ENCODE measurements around the gene P4HA3.

Gene P4HA3

GRCh38 chr11:74282914-74283371, 28.5 kb downstream of the P4HA3 start:
- no peaks in the 10 kb centered on the region for H3K27me3 ChIP-seq (ENCODE audit: low read depth, low read length)
- no peaks in the 10 kb centered on the region for H3K9me3 ChIP-seq (ENCODE audit: insufficient read depth, low read length)
- H3K4me1 ChIP-seq (ENCODE audit: low read length), result peaks cover 11% of the 10 kb centered on the region
- no peak overlapping the region for H3K9ac ChIP-seq (ENCODE audit: low read length)
- no peaks in the 10 kb centered on the region for H3K79me2 ChIP-seq (ENCODE audit: low read length)
- H3K36me3 ChIP-seq (replicated peaks; ENCODE audit: low read depth, low read length), result no peaks in the 10 kb centered on the region
- H2AFZ ChIP-seq (ENCODE audit: low read depth, low read length), result no peak overlapping the region
- H3K4me2 ChIP-seq (ENCODE audit: low read length), result no peak overlapping the region
- TF ChIP-seq EZH2phosphoT487 (IDR thresholded peaks at IDR 0.05; ENCODE audit: low read depth), result no peak
- TF ChIP-seq CTCF (IDR thresholded peaks at IDR 0.05; ENCODE audit: low read depth, low read length), result no peak
- H3K4me3 ChIP-seq (ENCODE audit: low read length), result no peak overlapping the region
- H3K27ac ChIP-seq (ENCODE audit: low read length), result no peak overlapping the region
- no peaks in the 10 kb centered on the region for H4K20me1 ChIP-seq (ENCODE audit: insufficient read depth, low read length)

- TF ChIP-seq EZH2phosphoT487 (IDR thresholded peaks at IDR 0.05; ENCODE audit: low read depth) (no peak), CTCF (IDR thresholded peaks at IDR 0.05; ENCODE audit: low read depth, low read length) (no peak)
- Histone ChIP-seq H4K20me1 (ENCODE audit: insufficient read depth, low read length) (no peaks in the 10 kb centered on the region), H3K4me2 (ENCODE audit: low read length) (no peak overlapping the region), H3K4me3 (ENCODE audit: low read length) (no peak overlapping the region), H3K79me2 (ENCODE audit: low read length) (no peaks in the 10 kb centered on the region), H3K4me1 (ENCODE audit: low read length) (peaks cover 11% of the 10 kb centered on the region), H3K9me3 (ENCODE audit: insufficient read depth, low read length) (no peaks in the 10 kb centered on the region), H3K9ac (ENCODE audit: low read length) (no peak overlapping the region), H2AFZ (ENCODE audit: low read depth, low read length) (no peak overlapping the region), H3K36me3 (replicated peaks; ENCODE audit: low read depth, low read length) (no peaks in the 10 kb centered on the region), H3K27me3 (ENCODE audit: low read depth, low read length) (no peaks in the 10 kb centered on the region), H3K27ac (ENCODE audit: low read length) (no peak overlapping the region)
These were observed 29.0 kb downstream of the P4HA3 start for GRCh38 chr11:74282421-74282820.

- Histone ChIP-seq H4K20me1 (ENCODE audit: insufficient read depth, low read length) (no peaks in the 10 kb centered on the region), H3K4me3 (ENCODE audit: low read length) (no peak overlapping the region), H3K9ac (ENCODE audit: low read length) (no peak overlapping the region), H3K4me1 (ENCODE audit: low read length) (peaks cover 9% of the 10 kb centered on the region), H3K36me3 (replicated peaks; ENCODE audit: low read depth, low read length) (no peaks in the 10 kb centered on the region), H3K4me2 (ENCODE audit: low read length) (no peak overlapping the region), H3K9me3 (ENCODE audit: insufficient read depth, low read length) (no peaks in the 10 kb centered on the region), H3K79me2 (ENCODE audit: low read length) (no peaks in the 10 kb centered on the region), H3K27me3 (ENCODE audit: low read depth, low read length) (0 out of 2 replicates have a peak, but pooled peaks cover 3% of the 10 kb centered on the region), H3K27ac (ENCODE audit: low read length) (no peak overlapping the region), H2AFZ (ENCODE audit: low read depth, low read length) (no peak overlapping the region)
- TF ChIP-seq EZH2phosphoT487 (IDR thresholded peaks at IDR 0.05; ENCODE audit: low read depth) (no peak), CTCF (IDR thresholded peaks at IDR 0.05; ENCODE audit: low read depth, low read length) (no peak)
These were observed 30.9 kb downstream of the P4HA3 start for GRCh38 chr11:74280494-74280893.

- Histone ChIP-seq H3K9ac (ENCODE audit: low read length) (no peak overlapping the region), H3K27ac (ENCODE audit: low read length) (no peak overlapping the region), H3K36me3 (replicated peaks; ENCODE audit: low read depth, low read length) (no peaks in the 10 kb centered on the region), H4K20me1 (ENCODE audit: insufficient read depth, low read length) (no peaks in the 10 kb centered on the region), H3K4me1 (ENCODE audit: low read length) (no peaks in the 10 kb centered on the region), H3K27me3 (ENCODE audit: low read depth, low read length) (peaks cover 7% of the 10 kb centered on the region; the same call in 1 of the 2 replicates), H2AFZ (ENCODE audit: low read depth, low read length) (no peak overlapping the region), H3K9me3 (ENCODE audit: insufficient read depth, low read length) (no peaks in the 10 kb centered on the region), H3K79me2 (ENCODE audit: low read length) (no peaks in the 10 kb centered on the region), H3K4me2 (ENCODE audit: low read length) (no peak overlapping the region), H3K4me3 (ENCODE audit: low read length) (no peak overlapping the region)
- TF ChIP-seq CTCF (IDR thresholded peaks at IDR 0.05; ENCODE audit: low read depth, low read length), result no peak
- TF ChIP-seq EZH2phosphoT487 (IDR thresholded peaks at IDR 0.05; ENCODE audit: low read depth), result no peak
These were observed 32.2 kb downstream of the P4HA3 start for GRCh38 chr11:74279256-74279655.

All from OCI-LY3 (cell line).